Amniotic stem cell (primary cell): Measurements from ENCODE around the gene ZCCHC14.
A peak's percentile ranks its signal among the peaks of the same experiment; 100 is the strongest.
"Not testable (repeated sequence)": the region's sequence is repeated elsewhere in the genome, so short reads cannot be mapped to it uniquely, and the experiment has no call there.

ENCODE experiments used
- DNase-seq: peaks from one replicate; lab custom pipeline; 2025; lab: John Stamatoyannopoulos, UW

Gene ZCCHC14

DNA sequence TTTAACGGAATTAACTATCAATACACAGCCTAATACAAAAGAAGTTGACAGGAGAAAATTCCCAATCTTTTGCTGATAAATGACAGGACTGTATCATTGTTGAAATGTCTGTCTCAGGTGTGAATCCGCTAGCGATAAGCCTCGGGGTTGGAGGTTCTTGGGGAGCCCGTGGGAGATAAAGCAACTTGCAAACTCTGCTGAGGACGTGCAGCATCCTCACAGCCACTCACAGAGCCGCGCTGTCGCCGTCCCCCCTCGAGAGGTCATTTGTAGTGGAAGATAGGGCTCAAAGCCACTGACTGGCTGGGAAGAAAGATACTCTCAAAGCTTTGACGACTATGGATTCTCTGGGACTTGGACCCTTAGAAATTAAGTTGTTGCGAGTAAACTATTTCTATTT, 83.7 kb downstream of the ZCCHC14 start:
- DNase-seq = no peak

DNA sequence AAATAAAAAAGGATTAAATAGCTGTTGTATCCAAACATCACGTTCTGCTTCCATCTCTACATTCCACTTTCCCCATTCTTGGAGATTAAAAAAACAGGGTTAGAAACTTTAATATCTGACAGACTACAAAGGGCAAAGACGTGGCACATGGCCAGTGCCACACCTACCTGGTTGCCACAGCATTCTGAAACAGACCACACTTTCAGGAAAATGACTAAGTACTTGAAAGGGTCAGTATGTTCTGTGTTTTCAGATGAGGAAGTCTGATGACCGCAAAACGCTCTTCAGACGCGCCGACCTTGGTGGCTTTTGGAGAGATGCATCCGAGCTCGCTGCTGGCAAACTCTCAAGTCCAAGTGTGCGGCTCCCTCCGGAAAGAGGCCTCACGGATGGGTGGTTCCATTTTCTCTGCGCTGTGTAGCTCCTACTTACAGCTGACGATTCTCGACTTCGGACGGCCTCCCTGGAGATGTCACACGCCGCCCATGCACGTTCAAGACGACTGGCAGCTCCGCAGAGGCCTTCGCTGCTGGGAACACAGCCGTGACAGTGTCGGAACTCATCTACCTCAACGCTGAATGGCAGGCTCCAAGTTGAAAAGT, 85.2 kb downstream of the ZCCHC14 start:
- no peak for DNase-seq

DNA sequence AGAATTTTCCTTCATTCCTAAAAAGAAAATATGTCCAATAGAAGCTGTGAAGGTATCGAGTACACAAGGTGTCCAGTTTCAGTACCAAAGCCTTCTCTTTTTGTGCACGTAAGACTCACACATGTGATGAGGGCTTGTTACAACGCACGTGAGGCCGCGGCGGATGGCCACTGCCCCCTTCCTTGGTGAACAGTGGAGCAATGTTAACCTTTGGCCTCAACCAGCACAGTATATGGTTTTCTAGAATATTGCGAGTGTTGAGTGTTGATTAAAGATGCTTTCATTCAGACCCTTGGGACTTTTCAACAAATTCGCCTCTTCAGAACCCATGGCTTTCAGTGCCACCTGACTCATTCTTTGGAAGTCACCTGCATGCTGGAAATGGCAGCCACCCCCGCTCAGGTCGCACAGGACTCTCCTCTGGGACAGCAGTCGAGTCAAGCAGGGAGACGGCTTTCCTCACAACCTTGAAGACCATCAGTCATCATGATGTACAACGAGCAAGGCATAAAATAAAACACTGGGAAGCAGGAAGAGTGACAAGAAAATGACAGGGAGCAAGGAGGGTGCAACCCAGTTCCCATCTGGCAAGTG, 86.2 kb downstream of the ZCCHC14 start:
- no peak for DNase-seq

DNA sequence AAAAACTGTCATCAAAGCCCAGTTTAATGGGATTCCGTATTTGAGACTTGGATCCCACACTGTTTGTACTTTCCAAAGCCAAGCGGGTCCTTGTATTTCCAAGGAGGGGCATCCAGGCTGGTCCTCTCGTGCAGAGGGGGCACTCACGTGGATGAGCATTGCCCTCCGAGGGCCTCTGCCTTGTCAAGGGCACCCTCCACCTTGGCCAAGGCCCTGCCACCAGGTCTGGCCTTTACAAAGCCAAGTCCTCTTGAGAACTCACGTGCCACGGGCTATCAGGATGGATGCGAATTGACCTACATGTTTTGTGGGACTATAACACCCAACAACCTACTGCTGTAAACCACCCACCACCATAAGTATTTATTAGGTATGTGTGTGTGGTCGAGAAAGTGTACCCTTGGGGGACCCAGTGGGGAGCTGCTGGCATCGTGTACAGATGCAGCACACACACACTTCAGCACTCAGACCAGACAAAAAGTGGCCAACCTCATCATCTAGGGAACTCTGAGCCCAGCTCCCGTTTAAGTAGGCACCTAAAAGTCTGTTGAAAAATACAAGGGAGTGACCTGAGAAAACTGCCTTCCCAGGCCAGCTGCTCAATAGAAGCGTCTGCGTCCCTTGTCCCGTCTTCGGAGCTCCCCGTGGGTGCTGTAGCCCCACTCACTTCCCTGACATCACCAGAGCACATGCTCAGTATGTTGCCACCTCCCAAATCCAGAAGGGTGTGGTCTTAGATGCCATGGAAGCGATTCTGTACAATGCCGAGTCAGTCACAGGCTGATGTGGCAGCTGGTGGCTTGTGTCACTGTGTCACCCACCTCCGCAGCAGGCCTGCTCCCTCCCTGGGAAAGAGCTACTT, 87.8 kb downstream of the ZCCHC14 start:
- DNase-seq = no peak

DNA sequence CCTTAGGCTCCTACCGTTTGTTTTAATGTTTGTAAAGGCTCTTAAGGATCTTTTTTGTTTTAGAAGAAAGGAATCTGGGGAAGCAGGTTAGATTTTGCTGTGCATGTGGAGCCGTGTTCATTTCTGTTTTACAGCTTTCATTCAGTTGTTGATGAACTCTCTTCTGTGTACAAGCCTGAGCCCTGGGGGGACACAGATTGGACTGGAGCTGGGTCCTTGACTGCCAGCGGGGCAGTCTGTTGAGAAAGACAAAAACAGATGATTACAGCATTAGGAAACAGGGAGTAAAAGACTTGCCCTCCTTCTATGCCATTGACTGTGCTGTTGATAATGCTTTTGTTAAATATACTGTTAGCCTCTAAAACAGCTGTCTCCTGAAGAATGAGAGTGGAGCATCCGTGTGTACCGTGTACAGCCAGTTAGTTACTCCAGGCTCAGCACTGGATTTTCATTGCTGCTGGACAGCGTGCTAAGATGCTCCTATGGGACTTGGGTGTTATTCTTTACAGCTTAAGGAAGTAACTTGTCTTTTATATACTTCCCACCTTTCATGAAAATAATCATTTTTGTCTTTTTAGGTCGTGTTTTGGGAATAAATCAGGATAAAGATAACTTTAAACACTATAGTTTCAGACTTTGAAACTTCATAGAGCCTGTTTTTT, 97.5 kb downstream of the ZCCHC14 start:
- no peak for DNase-seq

DNA sequence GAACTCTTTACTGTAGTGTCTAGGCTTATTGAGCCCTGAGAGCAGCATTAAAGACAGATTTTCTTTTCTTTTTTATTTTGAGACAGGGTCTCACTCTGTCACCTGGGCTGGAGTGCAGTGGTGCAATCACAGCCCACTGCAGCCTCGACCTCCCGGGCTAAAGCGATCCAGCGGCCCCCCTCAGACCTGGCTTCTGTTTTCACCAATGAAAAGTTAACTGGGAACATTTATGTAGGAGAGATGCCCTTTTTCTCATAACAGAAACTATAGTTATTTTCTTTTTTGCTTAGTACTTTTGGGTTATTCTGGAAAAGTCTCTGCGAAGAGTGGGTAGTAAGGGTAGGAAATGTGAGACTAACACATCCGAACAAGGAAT, 99.2 kb downstream of the ZCCHC14 start:
- DNase-seq = no peak

DNA sequence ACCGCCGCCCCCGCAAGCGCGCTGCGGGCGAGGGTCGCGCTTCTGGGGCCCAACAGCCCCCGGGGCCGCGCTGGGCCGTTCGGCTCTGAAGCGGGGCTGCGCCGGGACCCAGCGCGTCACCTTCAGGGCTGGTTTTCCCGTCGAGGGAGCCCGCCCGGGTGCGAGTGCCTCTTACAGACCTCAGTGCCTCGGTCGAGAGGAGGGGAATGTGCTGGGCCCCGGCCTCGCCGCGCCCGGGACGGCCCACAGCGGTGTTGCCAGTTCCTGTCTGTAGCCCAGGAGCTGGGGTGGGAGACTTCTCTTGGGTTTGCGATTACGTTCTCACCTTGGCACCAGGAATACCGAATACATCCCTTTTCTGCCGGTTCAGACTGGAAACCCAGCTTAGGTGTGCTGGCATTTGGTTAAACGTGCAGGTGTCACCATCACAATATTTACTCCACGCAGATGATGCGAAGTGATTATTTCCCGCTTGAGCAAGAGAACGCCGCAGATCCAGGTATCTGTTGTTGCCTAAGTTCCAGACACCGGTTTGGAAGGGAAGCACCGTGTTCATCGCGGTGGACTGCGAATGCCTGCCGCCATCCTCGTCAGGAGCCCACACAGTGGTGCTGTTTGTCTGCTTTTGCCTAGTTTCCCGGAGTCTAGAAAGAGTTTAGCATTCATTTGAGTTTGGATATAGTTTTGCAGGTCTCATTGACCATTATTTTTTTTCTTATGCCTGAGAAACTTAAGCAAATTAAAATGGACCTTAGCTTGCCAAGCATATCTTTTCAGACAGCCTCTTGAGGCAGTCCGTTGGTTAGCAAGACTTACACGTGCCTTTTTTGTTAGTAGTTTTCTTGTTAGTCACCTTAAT, 99.8 kb downstream of the ZCCHC14 start:
- no peak for DNase-seq

DNA sequence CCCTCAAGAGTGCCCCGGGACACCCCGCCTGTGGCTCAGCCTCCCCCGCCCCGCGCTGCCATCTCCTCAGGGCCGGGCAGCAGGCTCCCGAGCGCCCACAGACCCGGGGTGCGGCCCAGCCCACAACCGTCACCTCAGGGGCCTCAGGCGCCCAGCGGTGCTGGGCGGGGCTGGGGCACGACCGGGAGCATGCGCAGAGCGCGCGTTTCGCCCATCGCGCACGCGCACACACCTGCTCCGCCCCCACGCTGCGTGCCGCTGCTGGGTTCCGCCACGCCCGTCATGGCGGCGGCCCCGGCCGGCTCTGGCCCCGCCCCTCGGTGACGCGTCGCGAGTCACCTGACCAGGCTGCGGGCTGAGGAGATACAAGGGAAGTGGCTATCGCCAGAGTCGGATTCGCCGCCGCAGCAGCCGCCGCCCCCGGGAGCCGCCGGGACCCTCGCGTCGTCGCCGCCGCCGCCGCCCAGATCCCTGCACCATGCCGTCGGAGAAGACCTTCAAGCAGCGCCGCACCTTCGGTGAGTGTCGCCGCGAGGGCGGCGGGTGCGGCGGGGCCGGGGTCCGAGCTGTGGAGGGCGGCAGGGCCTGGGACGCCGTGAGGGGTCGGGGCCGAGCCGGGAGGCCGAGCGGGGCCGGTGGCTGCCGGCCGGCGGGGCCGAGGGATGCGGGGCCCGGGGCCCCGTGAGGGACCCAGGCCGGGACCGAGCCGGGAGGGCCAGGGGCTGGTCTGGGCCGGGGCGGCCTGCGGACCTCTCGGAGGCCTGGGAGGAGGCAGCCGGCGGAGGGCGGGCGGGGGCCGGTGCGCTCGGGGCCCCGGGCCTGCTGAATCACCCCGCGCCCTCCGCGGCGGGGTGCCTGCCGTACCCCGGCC, 100.6 kb downstream of the ZCCHC14 start, which contains the start of gene MAP1LC3B:
MAP1LC3B (plus strand) TSS at position 387 of the 871 bp plus-strand sequence; CDS start at position 479, 92 bp downstream.
- peak; percentile 97 for DNase-seq

DNA sequence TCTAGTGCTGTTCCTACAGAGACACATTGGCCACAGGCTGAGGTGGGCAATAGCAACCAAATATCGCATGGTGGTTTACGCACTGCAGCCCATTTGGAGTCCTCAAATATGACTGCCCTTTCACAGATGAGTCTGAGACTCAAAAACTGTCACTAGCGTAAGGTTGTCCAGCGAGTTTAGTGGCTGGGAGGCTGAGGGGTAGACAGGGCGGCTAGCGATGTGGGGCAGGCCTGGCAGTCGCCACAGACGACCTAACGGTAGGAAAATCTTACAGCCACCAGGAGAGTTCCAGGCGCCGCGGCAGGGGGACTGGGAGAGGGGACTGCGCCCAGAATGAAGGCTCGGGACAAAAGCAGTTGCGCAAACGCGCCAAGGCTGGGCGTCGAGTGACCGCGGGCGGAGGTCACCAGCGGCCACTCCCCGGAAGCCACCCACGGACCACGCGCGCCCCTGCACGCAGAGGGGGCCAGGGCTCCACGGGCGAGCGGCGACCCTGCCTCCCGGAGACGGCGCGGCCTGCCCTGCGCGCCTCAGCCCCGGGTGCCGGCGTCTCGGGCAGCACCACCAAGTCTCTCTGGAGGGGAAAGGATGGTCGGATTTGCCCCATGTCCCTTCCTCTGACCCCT, 101.4 kb downstream of the ZCCHC14 start:
- DNase-seq = no peak

DNA sequence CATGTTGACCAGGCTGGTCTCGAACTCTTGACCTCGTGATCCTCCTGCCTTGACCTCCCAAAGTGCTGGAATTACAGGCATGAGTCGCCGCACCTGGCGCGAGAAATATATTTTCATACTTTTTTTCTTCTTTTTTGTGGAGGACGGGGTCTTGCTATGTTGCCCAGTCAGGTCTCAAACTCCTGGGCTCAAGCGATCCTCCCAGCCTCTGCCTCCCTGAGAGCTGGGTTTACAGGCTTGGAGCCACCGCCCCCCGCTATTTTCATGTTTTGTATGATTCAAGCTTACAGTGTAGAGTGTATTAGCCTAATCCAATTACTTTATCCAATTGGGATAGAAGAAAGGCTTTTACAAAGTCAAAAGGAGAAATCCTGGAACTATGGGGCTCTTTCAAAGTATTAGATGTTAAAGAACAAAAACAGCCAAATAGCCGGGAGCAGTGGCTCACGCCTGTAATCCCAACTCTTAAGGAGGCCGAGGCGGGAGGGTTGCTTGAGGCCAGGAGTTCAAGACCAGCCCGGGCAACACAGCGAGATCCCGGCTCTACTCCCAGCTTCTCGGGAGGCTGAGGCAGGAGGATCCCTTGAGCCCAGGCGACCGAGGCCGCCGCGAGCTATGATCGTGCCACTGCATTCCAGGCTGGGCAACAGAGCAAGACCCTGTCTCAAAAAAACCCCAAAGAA, 102.0 kb downstream of the ZCCHC14 start:
- no peak for DNase-seq

DNA sequence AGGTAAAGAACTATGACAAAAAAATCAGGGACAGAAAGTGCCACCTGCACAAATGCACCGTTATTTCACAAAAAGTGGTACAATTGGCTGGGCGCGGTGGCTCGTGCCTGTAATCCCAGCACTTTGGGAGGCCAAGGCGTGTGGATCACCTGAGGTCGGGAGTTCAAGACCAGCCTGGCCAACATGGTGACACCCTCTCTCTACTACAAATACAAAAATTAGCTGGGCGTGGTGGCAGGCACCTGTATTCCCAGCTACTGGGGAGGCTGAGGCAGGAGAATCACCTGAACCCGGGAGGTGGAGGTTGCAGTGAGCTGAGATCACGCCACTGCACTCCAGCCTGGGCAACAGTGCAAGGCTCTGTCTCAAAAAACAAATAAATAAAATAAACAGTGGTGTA, 102.9 kb downstream of the ZCCHC14 start:
- not testable (repeated sequence) for DNase-seq

DNA sequence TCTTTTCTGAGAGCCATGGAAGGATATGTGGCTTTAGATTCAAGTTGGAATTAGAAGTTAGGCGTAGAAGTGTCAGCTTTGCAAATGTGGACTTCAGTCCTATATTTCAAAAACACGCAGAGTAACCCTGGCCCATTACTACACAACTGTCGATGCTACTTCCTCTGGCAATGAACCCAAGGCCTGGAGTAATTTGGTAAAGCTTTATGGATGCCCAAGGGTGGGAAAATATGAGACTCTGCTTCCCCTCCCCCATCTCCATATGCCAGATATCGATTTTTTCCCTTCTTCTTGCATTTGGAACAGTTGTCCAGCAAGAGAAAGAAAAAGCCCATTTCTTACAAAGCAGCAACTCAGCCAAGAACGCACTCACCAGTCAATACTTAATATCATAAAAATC, 103.6 kb downstream of the ZCCHC14 start:
- no peak for DNase-seq

DNA sequence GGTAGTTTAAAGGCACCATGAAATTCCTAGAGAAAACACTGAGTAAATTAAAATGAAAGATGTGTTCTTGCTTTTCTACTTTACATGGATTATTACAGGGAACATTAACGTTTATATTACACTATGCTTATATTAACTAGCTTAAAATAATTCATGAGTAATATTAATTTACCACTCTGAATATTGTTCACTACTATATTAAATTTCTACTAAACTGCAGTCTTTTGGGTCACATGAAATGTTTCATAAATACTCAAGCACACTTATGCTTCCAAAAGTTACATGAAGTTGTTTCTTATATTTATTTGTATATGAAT, 104.0 kb downstream of the ZCCHC14 start:
- DNase-seq = no peak

DNA sequence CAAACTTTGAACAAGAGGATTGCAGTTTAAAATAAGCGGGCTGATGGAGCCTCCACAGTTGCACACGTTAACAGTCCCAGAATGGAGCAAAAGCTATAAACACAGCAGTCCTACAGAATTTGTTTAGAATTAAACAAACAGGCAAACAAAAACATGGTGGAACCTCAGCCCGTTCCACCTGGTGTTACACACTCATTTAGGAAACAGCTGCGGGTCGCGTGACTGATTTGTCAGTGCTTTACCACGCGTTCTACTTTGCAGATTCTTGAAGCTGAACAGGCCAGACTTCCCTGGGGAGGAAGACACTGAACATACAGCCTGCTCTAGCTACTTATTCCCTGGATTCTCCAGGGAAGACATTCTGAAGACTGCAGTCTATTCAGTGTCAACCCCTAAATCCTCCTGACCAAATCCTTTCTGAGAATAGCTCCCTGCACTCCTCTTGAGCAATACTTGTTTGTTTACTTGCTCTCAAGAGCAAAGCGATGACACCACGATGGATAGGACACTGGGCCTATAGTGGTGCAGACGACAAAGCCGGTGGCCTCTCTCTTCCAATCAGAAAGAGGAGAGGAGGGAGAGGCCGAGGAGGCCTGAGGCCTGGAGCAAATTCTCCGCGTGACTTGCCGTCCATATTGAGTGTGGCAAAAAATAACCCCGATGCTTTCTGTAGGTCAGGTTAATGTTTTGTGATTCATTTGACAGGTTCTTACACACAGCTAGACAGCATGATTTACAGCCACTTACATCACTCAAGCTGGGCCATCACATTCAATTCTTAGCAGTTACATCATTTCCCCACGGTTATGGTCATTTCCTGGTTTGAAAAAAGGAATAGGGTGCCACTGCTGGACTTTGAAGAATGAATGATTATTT, 104.6 kb downstream of the ZCCHC14 start:
- DNase-seq = peak; percentile 88

DNA sequence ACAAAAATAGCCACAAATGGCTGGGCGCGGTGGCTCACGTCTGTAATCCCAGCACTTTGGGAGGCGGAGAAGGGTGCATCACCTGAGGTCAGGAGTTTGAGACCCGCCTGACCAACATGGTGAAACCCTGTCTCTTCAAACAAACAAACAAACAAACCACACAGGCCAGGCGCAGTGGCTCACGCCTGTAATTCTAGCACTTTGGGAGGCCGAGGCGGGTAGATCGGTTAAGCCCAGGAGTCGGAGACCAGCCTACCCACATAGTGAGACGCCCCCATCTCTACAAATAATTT, 108.0 kb downstream of the ZCCHC14 start:
- not testable (repeated sequence) for DNase-seq

DNA sequence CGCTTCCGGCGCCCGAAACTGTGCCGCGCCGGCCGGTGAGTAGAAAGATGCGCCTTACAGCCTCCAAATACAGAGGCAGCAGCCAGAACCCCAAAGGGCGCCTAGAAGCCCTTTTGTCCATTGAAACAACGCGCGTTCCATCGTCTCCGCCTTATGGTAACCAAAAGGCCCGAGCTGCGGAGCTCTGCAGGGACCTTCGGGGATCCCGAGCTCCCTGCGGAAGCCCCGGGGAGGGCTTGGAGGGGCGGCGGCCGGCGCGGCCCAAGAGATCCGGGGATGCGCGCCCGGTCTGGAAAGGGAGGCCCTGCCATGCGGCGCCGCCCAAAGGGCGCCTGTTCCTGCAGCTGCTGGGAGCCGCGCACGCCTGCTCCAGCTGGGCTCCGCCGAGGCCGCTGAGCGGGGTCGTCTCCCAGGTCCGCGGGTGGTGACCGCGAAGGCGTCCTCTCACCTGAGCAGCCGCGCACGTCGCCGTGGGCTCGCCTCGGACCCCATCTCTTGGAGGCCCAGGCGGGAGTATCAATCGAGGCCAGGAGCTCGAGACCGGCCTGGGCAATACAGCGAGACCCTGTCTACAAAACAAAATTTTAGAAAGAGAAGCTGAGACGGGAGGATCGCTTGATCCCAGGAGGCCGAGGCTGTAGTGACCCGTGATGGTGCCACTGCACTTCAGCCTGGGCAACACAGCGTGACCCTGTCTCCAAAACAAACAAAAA, 108.5 kb downstream of the ZCCHC14 start:
- DNase-seq = no peak

DNA sequence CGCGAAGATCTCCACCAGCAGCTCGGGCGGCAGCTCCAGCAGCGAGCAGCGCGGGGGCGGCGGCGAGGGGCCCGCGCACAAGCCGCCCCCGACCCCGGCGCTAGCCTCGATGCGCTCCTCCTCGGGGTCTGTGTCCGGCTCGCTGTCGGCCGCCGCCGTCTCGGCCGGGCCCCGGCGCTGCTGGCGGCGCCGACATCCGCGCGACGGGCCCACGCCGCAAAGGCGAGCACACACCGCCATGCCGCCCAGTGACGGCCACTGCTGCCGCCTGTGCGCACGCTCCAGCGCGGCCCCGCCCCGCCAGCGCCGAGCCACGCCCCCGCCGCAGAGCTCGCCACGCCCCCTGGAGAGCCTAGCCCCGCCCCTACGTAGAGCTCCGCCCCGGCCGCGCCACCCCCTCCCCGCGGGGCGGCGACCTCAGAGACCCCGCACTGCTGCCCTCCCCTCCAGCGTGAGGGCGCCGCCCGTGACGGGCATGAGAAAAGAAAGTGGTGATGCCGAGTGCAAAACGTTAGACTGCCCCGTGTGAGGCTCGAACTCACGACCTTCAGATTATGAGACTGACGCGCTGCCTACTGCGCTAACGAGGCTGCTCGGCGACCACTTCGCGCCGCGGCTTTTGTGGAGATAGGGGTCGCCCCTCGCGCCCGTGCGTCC, 109.2 kb downstream of the ZCCHC14 start, which contains the start of gene FBXO31:
FBXO31 (minus strand) TSS at position 272 of the 657 bp plus-strand sequence; CDS start at position 240, 32 bp downstream.
- DNase-seq = peak; percentile 81
